HepG2 (cell line): ENCODE data around the gene EPG5. TPM values are rescaled to one million over a fixed set of nuclear protein-coding genes. Genes with fewer than 3 reads are reported as not detected.

Experiments used
- GTF2F1 ChIP-seq: fragments of 150-350 bp; IDR thresholded peaks from 2 replicates; pipeline ENCODE4 v1.6.1; 2014; ENCODE audit warnings: low read length
- HNRNPL ChIP-seq: fragments of 200-400 bp; formaldehyde crosslinking; IDR thresholded peaks from 2 replicates; pipeline ENCODE4 v1.6.1; 2017; ENCODE audit warnings: mild to moderate bottlenecking, low read depth, low read length
- JUNB ChIP-seq: sonication (generic); formaldehyde crosslinking; IDR thresholded peaks from 2 replicates; pipeline ENCODE4 v1.8.0; 2022; ENCODE audit warnings: missing genetic modification reagents, mild to moderate bottlenecking, borderline replicate concordance
- KAT7 ChIP-seq: IDR thresholded peaks from 2 replicates; pipeline ENCODE4 v1.6.1; 2018; ENCODE audit warnings: borderline replicate concordance, missing compliant biosample characterization
- MIER3 ChIP-seq: IDR thresholded peaks from 2 replicates; pipeline ENCODE4 v1.6.1; 2016; ENCODE audit warnings: missing compliant biosample characterization, borderline replicate concordance
- MTF2 ChIP-seq: sonication (generic); formaldehyde crosslinking; IDR thresholded peaks from 2 replicates; pipeline ENCODE4 v1.5.0; 2020; ENCODE audit warnings: missing genetic modification reagents, borderline replicate concordance
- NR2C2 ChIP-seq: sonication (generic); formaldehyde crosslinking; IDR thresholded peaks from 2 replicates; pipeline ENCODE4 v1.4.0; 2020; ENCODE audit warnings: missing genetic modification reagents, mild to moderate bottlenecking, moderate library complexity, borderline replicate concordance
- ONECUT2 ChIP-seq: sonication (generic); formaldehyde crosslinking; IDR thresholded peaks from 2 replicates; pipeline ENCODE4 v1.4.0; 2020; ENCODE audit warnings: missing genetic modification reagents
- PHF21A ChIP-seq: sonication (generic); formaldehyde crosslinking; IDR thresholded peaks from 2 replicates; pipeline ENCODE4 v1.5.0; 2020; ENCODE audit warnings: mild to moderate bottlenecking, missing genetic modification reagents
- POLR2G ChIP-seq: fragments of 200-400 bp; formaldehyde crosslinking; IDR thresholded peaks from 2 replicates; pipeline ENCODE4 v1.6.1; 2018; ENCODE audit warnings: mild to moderate bottlenecking, low read depth, low read length, moderate library complexity
- RAD51 ChIP-seq: fragments of 450-650 bp; IDR thresholded peaks from 2 replicates; pipeline ENCODE4 v1.6.1; 2016; ENCODE audit warnings: borderline replicate concordance
- SMAD1 ChIP-seq: sonication (generic); formaldehyde crosslinking; IDR thresholded peaks from 2 replicates; pipeline ENCODE4 v1.4.0; 2020; ENCODE audit warnings: missing genetic modification reagents, low read depth, mild to moderate bottlenecking, borderline replicate concordance
- SP140L ChIP-seq: sonication (generic); formaldehyde crosslinking; IDR thresholded peaks from 2 replicates; pipeline ENCODE4 v1.4.0; 2020; ENCODE audit warnings: missing genetic modification reagents, borderline replicate concordance
- TARDBP ChIP-seq: sonication (generic); formaldehyde crosslinking; IDR thresholded peaks from 2 replicates; pipeline ENCODE4 v1.8.0; 2022; ENCODE audit warnings: mild to moderate bottlenecking, missing genetic modification reagents
- ZBTB21 ChIP-seq: sonication (generic); formaldehyde crosslinking; IDR thresholded peaks from 2 replicates; pipeline ENCODE4 v1.4.0; 2020; ENCODE audit warnings: missing genetic modification reagents
- ZBTB42 ChIP-seq: sonication (generic); formaldehyde crosslinking; IDR thresholded peaks from 2 replicates; pipeline ENCODE4 v1.5.0; 2020; ENCODE audit warnings: mild to moderate bottlenecking, missing genetic modification reagents
- ZNF230 ChIP-seq: sonication (generic); formaldehyde crosslinking; IDR thresholded peaks from 2 replicates; pipeline ENCODE4 v1.4.0; 2020; ENCODE audit warnings: mild to moderate bottlenecking, missing genetic modification reagents
- ZNF263 ChIP-seq: sonication (generic); formaldehyde crosslinking; IDR thresholded peaks from 2 replicates; pipeline ENCODE4 v1.4.0; 2020; ENCODE audit warnings: missing genetic modification reagents
- ZNF329 ChIP-seq: sonication (generic); formaldehyde crosslinking; IDR thresholded peaks from 2 replicates; pipeline ENCODE4 v1.9.0; 2021; ENCODE audit warnings: low read depth, mild to moderate bottlenecking, missing genetic modification reagents
- ZNF468 ChIP-seq: sonication (generic); formaldehyde crosslinking; IDR thresholded peaks from 2 replicates; pipeline ENCODE4 v1.8.0; 2022; ENCODE audit warnings: mild to moderate bottlenecking, moderate library complexity, missing genetic modification reagents
- ZNF496 ChIP-seq: sonication (generic); formaldehyde crosslinking; IDR thresholded peaks from 2 replicates; pipeline ENCODE4 v1.8.1; 2023; ENCODE audit warnings: mild to moderate bottlenecking, moderate library complexity, missing genetic modification reagents; ENCODE audit not compliant: insufficient replicate concordance
- ZNF570 ChIP-seq: sonication (generic); formaldehyde crosslinking; IDR thresholded peaks from 2 replicates; pipeline ENCODE4 v1.4.0; 2020; ENCODE audit warnings: mild to moderate bottlenecking, missing genetic modification reagents, borderline replicate concordance
- ZNF652 ChIP-seq: IDR thresholded peaks from 2 replicates; pipeline ENCODE4 v1.6.1; 2016; ENCODE audit warnings: low read depth, borderline replicate concordance
- ZNF83 ChIP-seq: sonication (generic); formaldehyde crosslinking; IDR thresholded peaks from 2 replicates; pipeline ENCODE4 v1.4.0; 2020; ENCODE audit warnings: missing genetic modification reagents, mild to moderate bottlenecking, borderline replicate concordance
- polyA plus RNA-seq, 8 experiments: library from polyadenylated mRNA; depleted of rRNA in 3 of 8; stranded (reverse) in 7 of 8; unstranded in 1 of 8; fragments of >200 nt; fragmentation: Illumina TruSeq in 4 of 8; extraction: Trizol in 4 of 8; gene quantifications; 2 replicates each; pipeline versions ENCODE4 v1.2.1 to v1.2.3, GENCODE V29; 2011 to 2016; ENCODE audit warnings: low read depth in 4 of 8, missing spikeins in 1 of 8, mixed read lengths in 1 of 8; ENCODE audit not compliant: insufficient read depth in 1 of 8
- total RNA-seq, 5 experiments: library from RNA; depleted of rRNA; stranded (reverse); fragments of >200 nt; fragmentation: Illumina TruSeq; extraction: Trizol; gene quantifications; 2 replicates each; pipeline ENCODE4 v1.2.3, GENCODE V29; 2016; ENCODE audit warnings: low read depth in 1 of 5
- TF ChIP-seq, protein P1 (sequence below): IDR thresholded peaks from 2 replicates; pipeline ENCODE4 v1.6.1; 2016; ENCODE audit warnings: control low read depth
- TF ChIP-seq, protein P2 (sequence below), 2 experiments: sonication (generic) in 1 of 2; formaldehyde crosslinking in 1 of 2; IDR thresholded peaks; 2 replicates each; pipeline versions ENCODE4 v1.5.1 to v1.6.1; 2011 to 2020; ENCODE audit warnings: borderline replicate concordance in 1 of 2, low read depth in 1 of 2, low read length in 1 of 2, mild to moderate bottlenecking in 1 of 2, missing genetic modification reagents in 1 of 2, moderate library complexity in 1 of 2
- TF ChIP-seq, protein P3 (sequence below): sonication (generic); formaldehyde crosslinking; IDR thresholded peaks from 2 replicates; pipeline ENCODE4 v1.9.0; 2021; ENCODE audit warnings: missing genetic modification reagents, borderline replicate concordance

The EPG5 gene
- total and polyA plus RNA-seq, 2 of the 13 experiments (the other 11 are each of a cell fraction or from before 2014, with no cell fraction given), result 6.7 to 9.3 TPM

DNA sequence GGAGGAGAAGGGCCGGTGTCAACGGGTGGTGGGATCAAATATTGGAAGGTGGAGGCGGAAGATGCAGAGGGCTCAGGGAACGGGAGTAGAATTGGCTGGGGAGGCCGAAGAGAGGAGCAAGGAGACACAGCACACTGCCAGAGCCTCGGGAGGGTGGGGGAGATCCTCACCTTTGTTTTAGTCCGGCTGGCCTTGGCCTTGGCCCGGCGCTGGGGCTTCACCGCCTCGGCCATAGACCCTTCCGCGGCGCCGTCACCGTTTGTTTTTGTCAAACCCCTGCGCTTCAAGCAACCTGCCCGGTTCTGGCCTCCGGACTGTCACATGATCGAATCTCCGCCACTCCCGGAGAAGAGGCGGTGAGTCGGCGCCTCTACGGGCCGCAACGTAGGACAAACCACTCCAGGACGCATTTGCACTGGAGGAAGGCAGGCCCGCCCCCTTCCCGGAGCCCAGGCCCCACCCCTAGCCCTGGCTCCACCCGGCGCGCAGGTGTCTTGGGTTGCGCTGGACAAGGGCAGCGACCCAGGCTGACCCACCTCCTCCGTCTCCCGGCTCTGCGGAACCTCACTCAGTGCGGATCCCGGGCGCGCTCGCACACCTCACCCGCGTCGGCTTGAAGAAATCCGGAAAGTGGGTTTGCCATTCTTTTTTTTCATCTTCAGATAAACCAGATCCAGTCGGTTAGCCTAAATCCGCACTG lies at the start of gene EPG5 (continued):
- TF ChIP-seq MTF2 (CRISPR knock-in tag), result no peak
- TF ChIP-seq HNRNPL, result 0 out of 2 replicates have a peak, but pooled peaks have one; percentile 33
- no peak for TF ChIP-seq ZBTB42
- peak; percentile 75 for TF ChIP-seq POLR2G
- no peak for TF ChIP-seq ZNF329 (CRISPR knock-in tag)
- TF ChIP-seq KAT7 (CRISPR knock-in tag), result no peak
- peak; percentile 66 for TF ChIP-seq RAD51
- TF ChIP-seq, protein P1, sequence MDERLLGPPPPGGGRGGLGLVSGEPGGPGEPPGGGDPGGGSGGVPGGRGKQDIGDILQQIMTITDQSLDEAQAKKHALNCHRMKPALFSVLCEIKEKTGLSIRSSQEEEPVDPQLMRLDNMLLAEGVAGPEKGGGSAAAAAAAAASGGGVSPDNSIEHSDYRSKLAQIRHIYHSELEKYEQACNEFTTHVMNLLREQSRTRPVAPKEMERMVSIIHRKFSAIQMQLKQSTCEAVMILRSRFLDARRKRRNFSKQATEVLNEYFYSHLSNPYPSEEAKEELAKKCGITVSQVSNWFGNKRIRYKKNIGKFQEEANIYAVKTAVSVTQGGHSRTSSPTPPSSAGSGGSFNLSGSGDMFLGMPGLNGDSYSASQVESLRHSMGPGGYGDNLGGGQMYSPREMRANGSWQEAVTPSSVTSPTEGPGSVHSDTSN (CRISPR knock-in tag), result no peak
- TF ChIP-seq, protein P2, sequence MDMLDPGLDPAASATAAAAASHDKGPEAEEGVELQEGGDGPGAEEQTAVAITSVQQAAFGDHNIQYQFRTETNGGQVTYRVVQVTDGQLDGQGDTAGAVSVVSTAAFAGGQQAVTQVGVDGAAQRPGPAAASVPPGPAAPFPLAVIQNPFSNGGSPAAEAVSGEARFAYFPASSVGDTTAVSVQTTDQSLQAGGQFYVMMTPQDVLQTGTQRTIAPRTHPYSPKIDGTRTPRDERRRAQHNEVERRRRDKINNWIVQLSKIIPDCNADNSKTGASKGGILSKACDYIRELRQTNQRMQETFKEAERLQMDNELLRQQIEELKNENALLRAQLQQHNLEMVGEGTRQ (IDR thresholded peaks at IDR 0.05; ENCODE audit: low read depth, low read length), result peak; percentile 71
- TF ChIP-seq, protein P2 (CRISPR knock-in tag; IDR thresholded peaks at IDR 0.05; ENCODE audit: borderline replicate concordance), result peak; percentile 89; the same call in 1 of the 2 replicates
- TF ChIP-seq GTF2F1, result no peak
- no peak for TF ChIP-seq ONECUT2 (CRISPR knock-in tag)
- TF ChIP-seq ZNF263, result no peak
- TF ChIP-seq ZNF83, result no peak
- TF ChIP-seq SMAD1, result 0 out of 2 replicates have a peak, but pooled peaks have one; percentile 51
- TF ChIP-seq PHF21A (CRISPR knock-in tag), result peak; percentile 73
- TF ChIP-seq NR2C2 (CRISPR knock-in tag), result peak; percentile 38; the same call in 1 of the 2 replicates
- no peak for TF ChIP-seq ZNF652 (CRISPR knock-in tag)
- TF ChIP-seq SP140L (CRISPR knock-in tag), result no peak
- TF ChIP-seq TARDBP, result peak; percentile 84
- TF ChIP-seq ZBTB21 (CRISPR knock-in tag), result no peak
- no peak for TF ChIP-seq ZNF468 (CRISPR knock-in tag)
- no peak for TF ChIP-seq ZNF230
- TF ChIP-seq ZNF496 (CRISPR knock-in tag), result no peak
- TF ChIP-seq, protein P3, sequence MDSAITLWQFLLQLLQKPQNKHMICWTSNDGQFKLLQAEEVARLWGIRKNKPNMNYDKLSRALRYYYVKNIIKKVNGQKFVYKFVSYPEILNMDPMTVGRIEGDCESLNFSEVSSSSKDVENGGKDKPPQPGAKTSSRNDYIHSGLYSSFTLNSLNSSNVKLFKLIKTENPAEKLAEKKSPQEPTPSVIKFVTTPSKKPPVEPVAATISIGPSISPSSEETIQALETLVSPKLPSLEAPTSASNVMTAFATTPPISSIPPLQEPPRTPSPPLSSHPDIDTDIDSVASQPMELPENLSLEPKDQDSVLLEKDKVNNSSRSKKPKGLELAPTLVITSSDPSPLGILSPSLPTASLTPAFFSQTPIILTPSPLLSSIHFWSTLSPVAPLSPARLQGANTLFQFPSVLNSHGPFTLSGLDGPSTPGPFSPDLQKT (CRISPR knock-in tag), result no peak
- TF ChIP-seq ZNF570 (CRISPR knock-in tag), result no peak
- TF ChIP-seq MIER3 (CRISPR knock-in tag), result peak; percentile 50; the same call in 1 of the 2 replicates
- no peak for TF ChIP-seq JUNB
